DND-41 (cell line): ENCODE data around the gene BACH1.

ENCODE experiments used
- ATAC-seq: fragments of 200-7000 bp; cut with Tn5 transposase; 3 replicates; pipeline ENCODE4 v1.9.1; 2021; ENCODE audit warnings: low read depth; ENCODE audit not compliant: insufficient read depth
- DNase-seq: peaks from one replicate; pipeline ENCODE4 v3.0.0-alpha.2; 2020
- H2AFZ ChIP-seq: 2 replicates; pipeline ENCODE4 v1.6.0; 2012; ENCODE audit warnings: low read depth, low read length
- H3K27ac ChIP-seq: 2 replicates; pipeline ENCODE4 v1.5.1; 2012; ENCODE audit warnings: low read length, inconsistent platforms
- H3K27me3 ChIP-seq: fragments of 200-600 bp; sonication (generic); 2 replicates; pipeline ENCODE4 v1.6.0; 2012; ENCODE audit warnings: low read length, mild to moderate bottlenecking, inconsistent platforms; ENCODE audit not compliant: insufficient read depth, poor library complexity
- H3K36me3 ChIP-seq: 2 replicates; pipeline ENCODE4 v1.5.1; 2012; ENCODE audit warnings: low read length, inconsistent platforms; ENCODE audit not compliant: insufficient read depth
- H3K4me1 ChIP-seq: 2 replicates; pipeline ENCODE4 v1.5.1; 2012; ENCODE audit warnings: mild to moderate bottlenecking, low read length; ENCODE audit not compliant: insufficient read depth
- H3K4me2 ChIP-seq: 2 replicates; pipeline ENCODE4 v1.6.0; 2012; ENCODE audit warnings: mild to moderate bottlenecking, moderate library complexity, low read length, inconsistent platforms; ENCODE audit not compliant: insufficient read depth
- H3K4me3 ChIP-seq, 2 experiments: fragments of 200-600 bp in 1 of 2; shearing (Covaris generic) in 1 of 2; 2 replicates each; pipeline ENCODE4 v1.5.1; 2012 to 2016; ENCODE audit warnings: inconsistent platforms in 2 of 2, low read length in 2 of 2, mild to moderate bottlenecking in 2 of 2, low read depth in 1 of 2, moderate library complexity in 1 of 2
- H3K79me2 ChIP-seq: 2 replicates; pipeline ENCODE4 v1.6.0; 2012; ENCODE audit warnings: low read length, inconsistent platforms; ENCODE audit not compliant: insufficient read depth
- H3K9ac ChIP-seq: 2 replicates; pipeline ENCODE4 v1.6.0; 2012; ENCODE audit warnings: low read depth, mild to moderate bottlenecking, inconsistent platforms, low read length, moderate library complexity
- H3K9me3 ChIP-seq: 2 replicates; pipeline ENCODE4 v1.5.1; 2012; ENCODE audit warnings: low read length, moderate library complexity, mild to moderate bottlenecking, inconsistent platforms; ENCODE audit not compliant: insufficient read depth, severe bottlenecking
- H4K20me1 ChIP-seq: 2 replicates; pipeline ENCODE4 v1.6.0; 2012; ENCODE audit warnings: low read length; ENCODE audit not compliant: insufficient read depth
- CTCF ChIP-seq: IDR thresholded peaks from 2 replicates; pipeline ENCODE4 v1.5.1; 2012; ENCODE audit warnings: borderline replicate concordance, low read length, moderate library complexity, mild to moderate bottlenecking; ENCODE audit not compliant: poor library complexity, severe bottlenecking; ENCODE audit errors: extremely low read depth
- EZH2 ChIP-seq: IDR thresholded peaks from 3 replicates; pipeline ENCODE4 v1.6.1; 2012; ENCODE audit warnings: borderline replicate concordance, low read depth, mild to moderate bottlenecking, moderate library complexity, low read length, inconsistent platforms; ENCODE audit not compliant: severe bottlenecking

Gene BACH1

GRCh38 chr21:29306920-29307319 lies 8.2 kb downstream of the BACH1 start:
- no peak for DNase-seq
- no peak for TF ChIP-seq EZH2
- Histone ChIP-seq H4K20me1 (peaks cover 66% of the 10 kb centered on the region), H3K27ac (no peak overlapping the region), H2AFZ (no peak overlapping the region), H3K4me2 (no peak overlapping the region), H3K9me3 (no peaks in the 10 kb centered on the region), H3K79me2 (peaks cover 99% of the 10 kb centered on the region), H3K9ac (no peak overlapping the region), H3K27me3 (no peaks in the 10 kb centered on the region), H3K4me3 (no peak overlapping the region), H3K36me3 (no peaks in the 10 kb centered on the region; the same call in 1 of the 2 replicates), H3K4me1 (peaks cover 12% of the 10 kb centered on the region; the same call in 1 of the 2 replicates)
- ATAC-seq, result no peak

- Histone ChIP-seq H4K20me1 (peaks cover 66% of the 10 kb centered on the region), H3K9ac (no peak overlapping the region), H3K9me3 (no peaks in the 10 kb centered on the region), H3K4me1 (peaks cover 4% of the 10 kb centered on the region; the same call in 1 of the 2 replicates), H3K79me2 (peaks cover 99% of the 10 kb centered on the region), H3K27me3 (no peaks in the 10 kb centered on the region), H3K4me3 (no peak overlapping the region), H3K4me2 (no peak overlapping the region), H3K36me3 (no peaks in the 10 kb centered on the region; the same call in 1 of the 2 replicates), H3K27ac (no peak overlapping the region), H2AFZ (no peak overlapping the region)
- no peak for TF ChIP-seq EZH2
- no peak for TF ChIP-seq CTCF
- DNase-seq (no peak), ATAC-seq (no peak)
Observed at GRCh38 chr21:29307718-29308455, 9.2 kb downstream of the BACH1 start.

GRCh38 chr21:29308456-29308783 lies 9.7 kb downstream of the BACH1 start:
- no peaks in the 10 kb centered on the region for H3K9me3 ChIP-seq
- H3K27ac ChIP-seq, result no peak overlapping the region
- H3K4me2 ChIP-seq, result no peak overlapping the region
- TF ChIP-seq EZH2 (no peak), CTCF (no peak)
- H3K79me2 ChIP-seq, result peaks cover 99% of the 10 kb centered on the region
- no peaks in the 10 kb centered on the region for H3K27me3 ChIP-seq
- H3K4me1 ChIP-seq, result peaks cover 4% of the 10 kb centered on the region; the same call in 1 of the 2 replicates
- no peak overlapping the region for H3K4me3 ChIP-seq
- ATAC-seq, result no peak
- H3K9ac ChIP-seq, result no peak overlapping the region
- no peaks in the 10 kb centered on the region; the same call in 1 of the 2 replicates for H3K36me3 ChIP-seq
- no peak overlapping the region for H2AFZ ChIP-seq
- DNase-seq, result no peak
- peaks cover 71% of the 10 kb centered on the region for H4K20me1 ChIP-seq

GRCh38 chr21:29309703-29310102 lies 11.0 kb downstream of the BACH1 start:
- H3K4me1 ChIP-seq, result peaks cover 4% of the 10 kb centered on the region; the same call in 1 of the 2 replicates
- peaks cover 99% of the 10 kb centered on the region for H3K79me2 ChIP-seq
- H3K27me3 ChIP-seq, result no peaks in the 10 kb centered on the region
- no peak overlapping the region for H3K27ac ChIP-seq
- DNase-seq (no peak), ATAC-seq (no peak)
- H3K4me3 ChIP-seq, result no peak overlapping the region
- H4K20me1 ChIP-seq, result peaks cover 72% of the 10 kb centered on the region
- H3K9ac ChIP-seq, result no peak overlapping the region
- TF ChIP-seq EZH2 (no peak), CTCF (no peak)
- H2AFZ ChIP-seq, result no peak overlapping the region
- H3K36me3 ChIP-seq, result no peaks in the 10 kb centered on the region; the same call in 1 of the 2 replicates
- no peaks in the 10 kb centered on the region for H3K9me3 ChIP-seq
- no peak overlapping the region for H3K4me2 ChIP-seq
